HG02981 (cell line): ENCODE measurements around the gene PLCB2.

Source experiments
- ATAC-seq: cut with Tn5 transposase; IDR thresholded peaks from one replicate; pipeline ENCODE4 v1.9.1; 2021; ENCODE audit warnings: mild to moderate bottlenecking, moderate library complexity; ENCODE audit not compliant: unreplicated experiment

The PLCB2 gene

DNA sequence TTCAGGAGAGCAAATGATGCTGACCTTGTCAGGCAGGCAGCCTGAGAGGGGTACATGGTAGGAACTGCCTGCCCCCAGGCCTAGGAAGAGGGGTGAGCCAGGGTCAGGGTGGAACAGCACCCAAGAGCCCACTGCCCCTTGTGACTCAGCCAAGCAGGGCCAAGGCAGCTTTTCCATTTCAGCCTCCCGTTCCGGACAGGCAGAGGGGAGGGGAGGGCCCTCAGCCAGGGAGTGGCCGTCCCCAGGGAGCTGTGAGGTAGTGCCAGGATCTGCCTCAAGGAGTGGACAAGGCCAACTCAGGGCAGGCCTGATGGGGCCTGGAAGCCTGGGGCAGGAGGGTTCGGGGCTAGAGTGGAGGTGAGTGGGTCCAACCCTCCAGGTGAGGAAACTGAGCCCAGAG lies 19.8 kb downstream of the PLCB2 start:
- ATAC-seq = no peak

DNA sequence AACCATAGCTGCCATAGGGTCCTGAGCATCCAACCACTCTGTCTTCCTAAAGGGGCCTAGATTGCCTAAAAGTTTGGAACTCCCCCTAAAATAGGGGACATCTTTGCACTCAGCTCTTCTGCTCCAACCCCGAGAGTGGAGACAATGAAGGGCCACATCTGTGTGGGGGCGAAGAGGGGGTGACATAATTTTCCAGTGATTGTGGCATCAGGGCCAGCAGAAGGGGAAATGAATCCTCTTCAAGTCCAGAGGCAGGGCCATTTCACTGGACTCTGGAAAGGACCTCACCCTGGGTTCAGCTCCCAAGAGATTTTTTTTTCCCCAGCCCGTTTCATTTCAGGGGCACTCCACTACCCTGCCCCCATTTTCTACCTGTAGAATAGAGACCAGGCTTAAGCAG lies 20.2 kb downstream of the PLCB2 start:
- no peak for ATAC-seq

DNA sequence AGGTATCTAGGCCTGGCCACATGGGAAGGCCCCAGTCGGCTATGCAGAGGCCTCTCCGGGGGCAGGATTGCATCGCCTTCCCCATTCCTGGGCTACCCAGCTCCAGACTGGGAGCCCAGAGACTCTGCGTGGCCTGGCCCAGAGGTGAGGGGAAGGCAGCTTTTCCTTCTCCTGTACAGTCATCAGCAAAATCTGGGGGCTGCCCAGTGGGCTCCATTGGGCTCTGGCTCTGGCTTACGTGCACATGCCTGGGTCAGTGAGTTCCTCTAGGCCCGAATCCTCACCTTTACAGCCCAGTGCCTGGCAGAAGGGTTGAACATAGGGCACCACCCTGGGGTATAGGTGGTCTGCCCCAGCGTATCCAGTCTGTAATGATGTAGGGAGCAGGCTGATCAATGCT lies 20.9 kb downstream of the PLCB2 start:
- ATAC-seq = no peak

DNA sequence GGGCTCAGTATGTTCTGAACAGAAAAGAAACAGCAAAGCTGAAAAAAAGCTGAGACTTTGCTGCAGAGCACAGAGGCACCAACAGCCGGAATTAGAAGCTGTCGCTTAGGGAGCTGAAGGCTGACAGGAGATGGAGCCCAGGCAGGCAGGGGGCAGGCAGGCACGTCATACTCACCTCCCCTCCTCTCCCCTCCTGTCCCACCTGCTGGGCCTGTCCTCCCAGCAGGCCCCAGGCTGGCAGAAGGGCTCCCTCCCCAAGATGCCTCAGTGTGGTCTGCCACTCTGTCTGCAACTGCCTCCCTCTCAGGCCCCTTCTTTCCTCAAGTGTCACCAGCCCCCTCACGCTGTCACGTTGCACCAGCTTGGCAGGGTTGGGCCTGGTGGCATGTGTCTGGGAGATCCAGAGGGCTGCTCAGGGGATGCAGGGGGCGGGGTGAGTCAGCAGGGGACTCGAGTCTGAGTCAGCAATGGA lies 21.6 kb downstream of the PLCB2 start:
- ATAC-seq = no peak

DNA sequence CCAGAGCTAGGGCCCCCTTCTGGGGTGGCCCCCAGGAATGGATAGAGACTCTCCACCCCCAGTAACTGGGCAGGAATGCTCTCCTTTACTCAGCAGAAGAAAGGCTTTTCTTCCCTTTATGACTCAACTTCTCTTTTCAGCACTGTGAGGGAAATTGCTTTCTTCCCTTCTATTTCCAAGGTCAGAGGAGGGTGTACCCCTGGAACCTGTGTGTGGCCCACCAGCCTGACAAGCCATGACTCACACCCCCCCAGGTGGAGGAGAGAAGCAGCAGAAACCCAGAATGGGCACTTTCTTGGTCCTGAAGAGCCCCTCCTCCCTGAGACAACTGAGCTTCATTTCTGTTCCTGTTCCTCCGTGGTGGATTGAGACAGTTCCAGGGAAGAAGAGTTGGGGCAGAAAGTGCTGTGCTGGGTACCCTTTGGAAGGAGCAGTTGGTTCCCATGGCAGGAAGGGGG lies 22.2 kb downstream of the PLCB2 start:
- ATAC-seq = no peak

DNA sequence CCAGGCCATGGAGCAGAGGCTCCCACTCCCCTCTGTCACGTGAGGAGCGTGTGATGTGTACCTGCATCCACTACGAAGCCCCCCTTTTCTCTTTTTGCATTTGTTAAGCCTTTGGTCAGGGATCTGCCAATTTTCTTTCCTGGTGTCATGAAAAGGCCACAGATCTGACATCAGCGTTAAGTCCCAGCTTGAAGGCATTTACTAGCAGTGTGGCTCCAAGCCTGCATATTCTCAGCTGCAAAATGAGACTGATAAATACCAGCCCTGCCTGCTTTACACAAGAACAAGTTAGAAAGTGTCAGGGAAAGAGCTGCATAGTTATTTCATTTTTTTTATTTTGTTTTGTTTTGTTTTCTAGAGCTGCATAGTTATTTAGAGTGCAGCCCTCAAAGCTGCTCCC lies 22.6 kb downstream of the PLCB2 start:
- no peak for ATAC-seq

DNA sequence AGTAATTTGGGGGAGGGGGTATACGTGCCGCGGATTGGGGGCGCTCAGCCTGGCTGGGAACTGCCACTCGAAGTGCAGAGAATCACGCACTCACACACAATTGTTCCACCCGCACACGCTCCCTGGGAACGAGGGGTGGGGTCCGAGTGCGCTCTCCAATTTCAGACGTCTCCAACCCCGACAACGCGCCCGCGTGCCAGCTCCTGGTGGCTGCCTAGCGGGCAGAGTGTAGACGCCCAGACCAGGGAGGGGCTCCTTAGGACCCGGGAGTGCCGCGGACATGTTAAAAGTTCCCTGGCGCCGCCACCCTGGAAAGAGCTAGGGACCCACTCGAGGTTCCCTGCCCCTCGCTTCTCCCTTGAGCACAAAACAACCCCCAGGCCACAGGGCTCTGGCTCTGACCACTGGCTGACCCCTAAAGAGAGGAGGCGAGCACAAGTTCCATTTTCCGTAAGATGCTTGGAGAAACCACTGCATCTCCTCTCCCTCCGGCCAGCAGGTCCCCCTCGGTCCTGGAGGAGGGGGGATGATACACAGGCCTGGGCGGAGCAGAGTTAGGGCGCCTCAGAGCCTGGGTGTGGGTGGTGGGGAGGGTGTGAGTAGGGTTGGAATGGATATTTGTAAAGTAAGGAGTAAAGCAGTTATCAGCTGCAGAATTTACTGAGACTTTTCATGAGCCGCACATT lies 24.0 kb downstream of the PLCB2 start:
- ATAC-seq = no peak

DNA sequence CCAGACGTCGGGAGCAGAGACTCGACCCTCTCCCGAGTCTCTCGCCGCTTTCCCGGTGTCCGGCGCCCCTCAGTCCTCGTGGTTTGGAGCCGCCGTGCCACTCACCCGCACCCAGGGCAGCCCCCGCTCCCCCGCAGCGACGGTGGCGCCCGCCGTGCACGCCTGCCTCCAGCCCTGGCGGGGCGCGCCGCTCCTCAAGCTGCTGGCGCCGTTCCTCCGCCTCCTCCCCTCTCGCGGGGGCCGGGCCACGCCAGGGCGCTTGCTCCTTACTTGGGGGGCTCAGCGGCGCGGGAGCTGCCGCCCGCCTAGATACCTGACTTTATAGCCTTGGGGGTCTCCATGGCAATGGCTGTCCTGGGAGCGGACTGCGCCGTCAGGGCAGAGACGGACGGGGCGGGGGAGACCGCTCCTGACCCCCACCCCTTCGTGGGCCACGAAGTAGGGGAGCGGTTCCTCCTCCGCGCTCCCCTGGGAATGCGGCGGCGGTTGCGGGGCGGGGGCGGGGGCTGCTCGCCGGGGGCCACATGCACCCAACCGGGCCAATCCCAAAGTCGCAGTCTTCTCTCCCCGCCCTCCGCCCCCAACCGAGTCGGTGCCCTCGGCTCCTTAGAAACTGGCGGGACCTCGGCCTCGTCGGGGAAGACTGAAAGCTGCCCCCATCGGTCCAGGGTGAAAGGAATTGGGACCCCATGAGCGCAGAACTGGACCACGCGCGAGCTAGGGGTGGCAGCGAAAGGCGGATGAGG lies 24.7 kb downstream of the PLCB2 start, which contains the start of gene ANKRD63:
TSS of gene ANKRD63 (minus strand) at position 196 of the 746 bp plus-strand sequence. CDS start 478 bp downstream, outside the sequence.
- no peak for ATAC-seq

DNA sequence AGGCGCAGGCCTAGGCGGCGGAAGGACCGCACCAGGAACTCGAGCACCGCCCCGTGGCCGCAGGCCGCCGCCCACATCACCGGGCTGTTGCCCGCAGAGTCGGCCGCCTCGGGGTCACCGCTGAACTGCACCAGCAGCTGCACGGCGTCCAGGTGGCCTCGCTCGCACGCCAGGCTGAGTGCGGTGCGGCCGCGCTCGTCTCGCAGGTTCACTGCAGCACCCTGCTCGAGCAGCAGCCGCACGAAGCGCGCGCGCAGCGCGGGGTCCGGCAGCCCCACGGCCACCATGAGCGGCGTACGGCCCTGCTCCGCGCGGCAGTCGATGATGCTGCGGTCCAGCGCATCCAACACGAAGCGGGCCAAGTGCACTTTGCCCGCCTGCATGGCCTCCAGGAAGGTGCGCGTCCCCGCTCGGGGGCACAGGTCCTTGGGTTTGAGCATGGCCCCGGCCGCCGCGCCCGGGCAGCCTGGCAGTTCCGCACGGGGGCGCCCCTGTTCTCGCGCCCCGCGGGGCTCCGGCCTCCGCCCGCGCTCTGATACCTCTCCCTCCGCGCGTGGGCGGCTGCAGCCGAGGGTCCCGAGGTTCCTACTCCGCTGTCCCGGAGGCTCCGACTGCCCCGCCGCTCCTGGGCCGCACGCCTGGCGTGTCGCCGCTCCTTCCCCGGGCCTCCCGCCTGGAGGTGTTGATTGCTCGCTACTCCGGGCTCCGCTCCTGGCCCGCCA lies 25.4 kb downstream of the PLCB2 start:
- no peak for ATAC-seq

DNA sequence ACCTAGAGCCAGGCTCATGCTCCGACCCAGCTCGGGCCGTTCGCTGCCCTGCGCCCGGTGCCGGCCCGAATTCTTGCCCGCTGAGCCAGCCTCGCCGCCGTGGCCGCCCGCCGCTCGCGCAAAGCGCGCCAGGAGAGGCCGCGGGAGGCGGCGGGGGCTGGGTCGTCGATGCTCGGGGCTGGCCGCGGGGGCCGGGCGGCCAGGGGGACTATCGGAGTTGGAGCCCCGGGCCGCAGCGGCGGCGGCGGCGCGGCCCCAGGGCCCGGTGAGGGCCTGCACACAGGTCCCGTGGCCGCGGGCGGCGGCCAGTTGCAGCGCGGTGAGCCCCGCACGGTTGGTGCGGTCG lies 26.0 kb downstream of the PLCB2 start:
- ATAC-seq = no peak

DNA sequence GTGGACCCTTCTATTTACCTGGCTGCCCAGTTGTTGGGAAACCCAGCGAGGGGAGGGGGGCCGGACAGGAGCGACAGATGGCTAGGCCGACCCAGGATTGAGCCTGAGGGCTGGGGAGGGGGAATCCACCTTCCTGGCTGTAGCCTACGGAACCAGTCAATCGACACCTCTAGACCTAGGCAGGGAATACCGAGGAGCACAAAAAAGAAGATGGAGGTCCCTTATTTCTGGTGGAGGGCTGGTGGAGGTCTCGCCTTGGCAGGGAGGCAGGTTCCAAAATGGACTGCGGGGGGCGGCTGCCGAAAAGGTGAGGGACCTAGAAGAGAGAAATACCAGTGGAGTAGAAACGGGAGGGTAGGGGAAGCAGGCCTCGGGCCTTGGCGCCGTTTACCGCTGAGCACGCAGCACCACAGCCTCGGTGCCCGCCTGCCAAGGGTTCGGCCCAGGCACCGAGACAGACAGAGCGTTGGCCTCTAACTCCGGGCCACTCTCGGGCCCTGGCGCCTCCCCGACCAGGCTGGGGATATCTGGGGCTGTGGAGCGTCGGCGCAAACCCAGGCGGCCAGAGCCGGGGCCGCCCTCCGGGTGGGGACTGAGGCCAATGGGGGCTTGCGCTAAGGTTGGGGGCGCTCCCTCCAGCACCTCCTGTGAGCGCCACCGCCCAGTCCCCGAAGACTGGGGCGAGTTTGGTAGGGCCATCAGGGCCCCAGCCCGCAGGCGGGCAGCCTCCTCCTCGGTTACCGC lies 26.5 kb downstream of the PLCB2 start:
- no peak for ATAC-seq

DNA sequence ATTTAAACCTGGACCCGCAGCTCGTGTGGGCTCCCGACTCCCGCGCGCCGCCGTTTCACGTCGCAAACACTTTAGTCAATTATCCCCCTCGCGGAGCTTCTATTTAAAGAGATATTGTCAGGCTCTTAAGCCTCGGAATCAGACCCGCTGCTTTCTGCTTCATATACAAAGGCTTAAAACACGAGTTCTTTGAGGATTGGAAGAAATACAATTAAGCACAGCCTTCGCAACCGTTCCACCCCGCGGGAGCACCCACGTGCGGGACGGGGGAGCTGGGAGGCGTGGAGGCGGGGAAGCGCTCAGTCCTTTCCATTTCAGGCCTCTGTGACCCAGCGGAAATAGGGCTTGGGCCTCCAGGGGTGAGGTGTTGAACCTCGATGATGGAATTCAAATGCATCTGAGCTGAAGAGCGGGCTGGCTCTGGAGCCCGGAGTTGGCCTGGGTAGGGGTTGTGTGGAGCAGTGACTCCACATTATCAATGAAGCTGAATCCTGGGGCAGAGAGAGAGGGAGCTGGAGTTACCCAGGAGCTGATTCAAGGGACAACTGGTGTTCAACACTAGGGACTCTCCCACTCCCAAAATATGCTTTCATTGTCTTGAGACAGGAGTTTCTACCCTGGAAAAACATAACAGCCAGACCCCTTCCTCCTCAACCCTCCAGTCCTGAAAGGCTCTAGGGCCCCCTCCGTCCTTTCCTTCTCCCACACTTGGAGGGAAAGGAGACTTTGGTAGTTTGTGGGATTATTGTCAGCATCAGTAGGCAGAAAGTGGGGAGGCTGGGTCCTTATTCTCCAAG lies 27.3 kb downstream of the PLCB2 start:
- ATAC-seq = no peak

DNA sequence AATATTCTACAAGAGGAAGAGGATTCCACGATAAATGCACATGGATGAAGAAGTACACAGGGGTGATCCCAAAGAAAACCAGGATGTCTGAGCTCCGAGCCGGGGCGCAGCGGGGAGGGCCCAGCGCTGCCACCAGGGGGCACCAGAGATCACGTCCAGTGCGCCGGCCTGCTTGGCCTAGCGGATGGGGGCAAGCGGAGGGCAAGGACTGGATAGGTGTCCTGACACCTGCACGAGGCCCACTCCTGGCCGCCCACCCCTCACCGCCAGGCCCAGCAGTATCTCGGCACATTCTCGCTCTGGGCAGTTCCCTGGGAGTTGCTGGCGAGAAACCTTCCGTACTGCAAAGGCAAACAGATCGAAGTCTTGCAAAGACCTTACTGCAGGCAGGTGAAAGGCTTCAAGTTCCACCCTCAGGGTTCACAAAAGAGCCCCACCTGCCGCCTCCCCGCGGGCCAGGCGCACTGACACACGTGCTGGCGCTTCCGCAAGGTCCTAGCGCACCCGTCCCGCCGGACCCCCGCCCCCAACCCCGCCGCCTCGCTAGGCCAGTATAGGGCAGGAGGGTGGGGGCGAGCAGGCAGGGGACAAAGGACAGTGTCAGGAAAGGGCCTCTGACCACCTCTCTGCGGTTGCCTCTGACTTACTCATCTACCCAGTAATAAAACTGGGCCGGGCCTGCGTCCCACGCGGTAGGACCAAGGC lies 28.1 kb downstream of the PLCB2 start:
- ATAC-seq = no peak

DNA sequence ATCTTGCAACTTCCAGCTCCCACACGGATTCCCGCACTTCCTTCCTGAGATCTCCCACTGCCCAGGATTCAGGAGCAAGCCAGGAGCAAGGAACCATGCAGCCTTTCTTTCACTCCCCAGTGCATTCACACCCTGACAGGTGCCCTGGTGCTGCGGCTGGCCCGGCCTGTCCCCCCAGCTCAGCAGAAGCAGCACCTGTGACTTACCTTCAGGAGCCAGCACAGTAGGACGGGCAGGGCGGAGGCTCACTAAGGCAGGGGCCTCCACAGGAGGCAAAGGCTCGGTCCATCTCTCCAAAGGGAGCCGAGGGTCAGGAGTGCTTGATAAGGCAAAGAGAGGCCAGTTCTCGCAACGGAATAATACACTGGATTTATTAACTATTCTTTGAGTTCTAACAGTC lies 29.7 kb downstream of the PLCB2 start:
- no peak for ATAC-seq

DNA sequence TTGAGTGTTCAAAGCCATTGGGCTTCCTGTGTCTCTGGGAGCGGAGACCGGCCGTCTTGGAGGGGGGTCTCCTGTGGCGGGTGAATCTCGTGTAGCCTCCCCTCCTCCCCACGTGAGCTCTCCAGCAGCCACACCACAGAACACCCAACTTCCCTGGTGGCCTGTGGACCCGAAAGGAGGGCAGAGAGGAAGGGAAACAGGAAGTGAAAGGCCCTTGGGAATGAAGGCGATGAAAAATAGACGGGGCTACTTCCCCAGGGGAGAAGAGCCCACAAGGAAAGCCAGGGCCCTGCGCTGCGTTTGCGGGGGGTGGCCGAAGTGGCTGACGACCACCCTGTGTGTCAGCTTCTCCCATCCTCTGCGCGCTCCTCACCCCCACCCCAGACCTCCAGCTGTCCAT lies 30.3 kb downstream of the PLCB2 start:
- no peak for ATAC-seq

DNA sequence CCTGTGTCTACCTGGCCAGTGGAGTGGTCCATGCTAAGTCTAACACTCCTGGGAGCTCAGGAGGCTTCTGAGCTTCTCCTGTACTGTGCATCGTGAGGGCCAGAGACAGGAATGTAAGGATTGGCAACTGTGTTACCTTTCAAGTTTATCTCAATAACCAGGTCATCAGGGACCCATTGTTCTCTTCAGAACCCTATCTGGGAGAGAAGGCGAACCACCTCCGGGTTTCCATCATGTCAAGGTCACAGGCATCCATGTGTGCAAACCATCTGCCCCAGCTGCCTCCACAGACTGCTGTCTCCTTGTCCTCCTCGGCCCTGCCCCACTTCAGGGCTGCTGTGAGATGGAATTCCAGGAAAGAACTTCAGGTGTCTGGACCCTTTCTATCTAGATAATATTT lies 30.8 kb downstream of the PLCB2 start:
- ATAC-seq = no peak

DNA sequence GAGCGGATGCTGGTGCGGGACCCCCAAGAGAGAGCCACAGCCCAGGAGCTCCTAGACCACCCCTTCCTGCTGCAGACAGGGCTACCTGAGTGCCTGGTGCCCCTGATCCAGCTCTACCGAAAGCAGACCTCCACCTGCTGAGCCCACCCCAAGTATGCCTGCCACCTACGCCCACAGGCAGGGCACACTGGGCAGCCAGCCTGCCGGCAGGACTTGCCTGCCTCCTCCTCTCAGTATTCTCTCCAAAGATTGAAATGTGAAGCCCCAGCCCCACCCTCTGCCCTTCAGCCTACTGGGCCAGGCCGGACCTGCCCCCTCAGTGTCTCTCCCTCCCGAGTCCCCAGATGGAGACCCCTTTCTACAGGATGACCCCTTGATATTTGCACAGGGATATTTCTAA lies 31.8 kb downstream of the PLCB2 start:
- ATAC-seq = no peak

DNA sequence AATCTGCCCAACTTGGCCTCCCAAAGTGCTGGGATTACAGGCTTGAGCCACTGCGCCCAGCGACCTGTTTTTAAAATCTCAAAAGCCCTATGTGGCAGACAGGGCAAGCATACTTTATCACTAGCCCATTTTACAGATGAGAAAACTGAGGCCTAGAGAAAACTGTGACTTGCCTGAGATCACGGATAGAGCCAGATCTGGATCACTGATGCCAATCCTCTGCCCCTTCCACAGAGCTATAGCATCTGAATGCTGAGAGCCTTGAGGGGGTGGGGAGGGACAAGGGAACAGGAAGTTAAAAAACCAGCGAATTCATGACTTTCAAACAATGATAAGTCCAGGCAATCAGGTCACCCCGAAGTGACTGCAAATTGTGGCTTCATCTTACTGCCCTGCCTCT lies 32.2 kb downstream of the PLCB2 start:
- no peak for ATAC-seq

DNA sequence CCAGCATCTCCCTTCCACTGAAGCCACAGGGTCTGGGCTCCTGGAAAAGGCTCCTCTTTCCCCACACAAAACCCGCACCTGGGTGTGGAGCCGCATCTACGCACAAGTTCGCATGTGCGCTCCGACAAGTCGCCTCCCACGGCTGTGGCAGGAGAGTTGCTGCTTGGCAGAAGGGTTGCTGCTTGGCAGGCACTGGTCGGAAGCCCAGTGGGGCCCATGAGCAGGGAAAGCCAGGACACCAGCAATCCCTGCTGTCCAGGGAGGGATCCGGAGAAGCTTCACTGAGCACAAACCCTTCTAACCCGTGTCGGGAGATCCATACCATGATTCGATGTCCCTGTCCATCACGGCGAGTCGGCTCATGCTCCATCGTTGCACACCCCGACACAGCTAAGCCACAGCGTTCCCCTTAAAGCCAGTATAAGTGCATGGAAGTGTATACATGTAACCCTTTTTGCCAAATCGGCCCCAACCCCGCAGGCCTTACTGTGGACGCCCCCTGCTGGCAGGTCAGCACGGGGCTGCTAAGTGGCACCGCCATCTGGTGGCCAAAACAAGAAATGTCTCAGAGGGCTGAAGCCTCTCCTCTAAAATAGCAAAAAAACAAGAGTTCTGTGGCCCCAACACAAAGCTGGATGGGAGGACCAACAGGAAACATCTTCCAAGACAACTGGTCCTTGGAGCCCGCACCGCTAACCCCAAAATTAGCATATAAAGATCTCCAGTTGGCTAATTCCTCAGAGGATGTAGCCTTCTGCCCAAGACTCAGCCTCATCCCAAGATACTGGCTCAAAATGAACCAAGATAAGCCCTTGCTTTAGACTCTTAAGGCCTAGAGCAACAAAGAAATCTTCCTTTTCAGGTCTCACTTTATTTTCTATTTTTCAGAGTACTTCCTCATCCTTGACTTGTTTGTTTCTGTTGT lies 33.1 kb downstream of the PLCB2 start:
- ATAC-seq = peak; percentile 49
